Glomerular visceral epithelial cell (primary cell): ENCODE measurements around the gene GRIA4.

Experiments
- DNase-seq: peaks from one replicate; pipeline ENCODE4 v3.0.0-alpha.2; 2016; ENCODE audit errors: extremely low spot score

GRIA4 gene

GRCh38 chr11:105609832-105610781, at the start of gene GRIA4:
TSS of gene GRIA4 (plus strand) at chr11:105610073. CDS start at chr11:105610998, 925 bp downstream.
- peak; percentile 50 for DNase-seq

GRCh38 chr11:105573091-105573490, 36.8 kb upstream of the GRIA4 start:
- no peak for DNase-seq

DNA sequence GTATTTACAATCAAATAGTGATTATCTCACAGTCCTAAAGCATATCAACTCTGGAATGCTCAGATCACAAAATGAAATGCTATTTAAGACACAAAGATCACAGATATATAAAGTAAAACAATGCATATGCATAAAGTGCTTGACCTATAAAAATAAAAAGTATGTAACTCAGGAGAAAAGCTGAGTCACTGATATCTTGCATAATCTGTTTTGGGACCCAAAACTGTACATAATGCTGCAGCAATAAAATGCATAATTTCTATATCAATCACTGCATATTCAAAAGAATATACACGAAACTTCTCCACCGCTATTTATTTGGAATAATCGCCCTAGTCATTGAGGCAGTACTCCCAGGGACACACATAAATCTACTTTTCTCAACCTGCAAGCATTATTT, 34.9 kb upstream of the GRIA4 start:
- no peak for DNase-seq

- no peak for DNase-seq
Observed at GRCh38 chr11:105577641-105578040, 32.2 kb upstream of the GRIA4 start.

DNA sequence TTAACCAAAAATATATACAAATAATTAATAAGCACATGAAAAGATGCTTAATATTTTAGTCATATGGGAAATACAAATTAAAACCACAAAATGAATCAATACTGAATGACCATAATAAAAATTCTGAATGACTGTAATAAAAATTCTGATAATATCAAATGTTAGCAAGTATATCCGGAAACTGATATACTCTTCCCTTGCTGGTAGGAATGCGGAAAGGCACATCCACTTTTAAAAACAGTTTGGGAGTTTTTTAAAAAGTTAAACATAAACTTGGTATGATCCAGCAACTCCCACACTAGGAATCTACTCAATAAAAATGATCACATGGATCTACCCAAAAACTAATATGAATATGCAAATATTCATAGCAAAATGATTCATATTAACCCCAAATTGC, 30.8 kb upstream of the GRIA4 start:
- no peak for DNase-seq

- peak; percentile 6 for DNase-seq
Observed at GRCh38 chr11:105582497-105582896, 27.4 kb upstream of the GRIA4 start.

DNA sequence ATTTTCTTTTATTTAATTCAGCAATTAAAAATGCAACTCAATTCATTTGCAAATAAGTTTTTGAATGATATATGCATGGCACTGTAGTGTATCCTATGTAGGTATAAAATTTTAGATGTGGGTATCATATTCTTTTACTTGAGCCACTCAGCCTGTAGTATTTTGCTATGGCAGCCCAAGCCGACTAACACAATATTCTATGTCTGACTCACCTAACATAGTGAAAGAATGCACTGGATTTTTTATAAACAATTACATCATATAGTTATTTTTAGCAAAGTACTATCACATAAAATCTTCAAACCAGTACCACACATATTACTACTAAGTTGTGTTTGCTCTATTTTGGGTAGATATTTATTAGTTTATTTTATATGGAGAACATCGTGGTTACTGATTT, 21.9 kb upstream of the GRIA4 start:
- DNase-seq: peak; percentile 48

GRCh38 chr11:105589346-105589745, 20.5 kb upstream of the GRIA4 start:
- peak; percentile 28 for DNase-seq

DNA sequence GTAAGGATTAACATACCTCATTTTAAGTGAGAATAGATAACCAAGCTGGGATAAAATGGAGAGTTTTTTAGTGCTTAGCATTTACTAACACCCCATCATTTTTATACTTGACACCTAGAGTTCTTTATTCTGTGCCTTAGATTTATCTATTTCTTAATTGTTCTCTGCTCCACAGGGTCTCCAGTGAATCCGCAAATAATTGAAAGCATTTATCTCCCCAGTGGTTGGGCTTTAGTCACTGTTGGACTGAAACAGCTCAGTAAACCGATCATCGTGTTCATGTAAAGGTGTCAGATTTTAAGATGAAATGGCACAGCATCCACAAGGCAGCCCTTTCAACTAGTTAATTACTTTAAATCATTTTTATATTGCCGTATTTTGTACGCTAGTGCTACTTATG, 17.8 kb upstream of the GRIA4 start:
- DNase-seq: no peak

- DNase-seq: no peak
Observed at GRCh38 chr11:105598371-105598770, 11.5 kb upstream of the GRIA4 start.

DNA sequence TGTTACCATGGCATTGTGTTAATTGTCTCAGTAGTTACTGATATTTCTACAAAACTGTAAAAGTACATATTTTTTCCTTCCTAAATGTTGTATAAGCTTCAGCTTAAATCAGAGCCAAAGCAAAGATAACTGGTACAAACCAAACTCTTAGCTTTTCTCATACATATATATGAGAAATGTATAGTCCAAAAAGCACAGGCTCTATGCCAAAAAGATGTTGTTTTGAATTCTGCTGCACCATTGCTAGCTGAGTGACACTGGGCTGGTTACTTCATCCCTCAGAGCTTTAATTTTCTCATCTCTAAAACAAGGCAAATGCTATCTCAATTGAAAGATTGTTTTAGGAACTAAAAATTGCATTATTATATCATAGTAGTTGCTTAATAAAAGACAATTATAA, 6.7 kb upstream of the GRIA4 start:
- no peak for DNase-seq

GRCh38 chr11:105609341-105609781, 512 bp upstream of the GRIA4 start:
- peak; percentile 19 for DNase-seq

DNA sequence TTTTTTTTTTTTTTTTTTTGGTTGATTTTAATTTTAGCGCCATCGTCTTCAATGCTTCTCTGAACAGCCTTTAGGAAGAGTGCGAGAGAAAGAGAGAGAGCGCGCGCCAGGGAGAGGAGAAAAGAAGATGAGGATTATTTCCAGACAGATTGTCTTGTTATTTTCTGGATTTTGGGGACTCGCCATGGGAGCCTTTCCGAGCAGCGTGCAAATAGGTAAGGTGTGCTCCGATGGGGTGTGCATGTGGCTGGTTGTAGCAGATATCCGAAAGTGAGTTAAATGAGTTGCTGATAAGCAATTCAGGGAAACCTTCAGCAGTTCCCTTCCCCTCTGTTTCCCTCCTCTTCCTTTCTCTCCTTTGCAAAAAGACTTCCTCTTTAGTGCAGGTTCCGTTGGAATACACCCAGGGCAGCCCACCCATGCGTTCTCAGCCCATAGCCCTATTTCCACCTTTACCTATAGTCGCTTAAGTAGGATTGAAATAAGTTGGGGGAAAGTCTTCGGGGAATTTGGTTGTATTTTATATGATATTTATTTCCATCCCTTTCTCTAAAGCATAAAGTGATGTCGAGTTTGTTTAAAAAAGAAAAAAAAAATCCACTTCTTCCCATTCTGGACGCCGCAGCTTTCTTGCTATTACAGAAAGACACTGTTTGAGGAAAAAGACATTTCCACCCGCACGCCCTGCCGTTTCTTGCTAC, 1.1 kb downstream of the GRIA4 start:
- DNase-seq: no peak

DNA sequence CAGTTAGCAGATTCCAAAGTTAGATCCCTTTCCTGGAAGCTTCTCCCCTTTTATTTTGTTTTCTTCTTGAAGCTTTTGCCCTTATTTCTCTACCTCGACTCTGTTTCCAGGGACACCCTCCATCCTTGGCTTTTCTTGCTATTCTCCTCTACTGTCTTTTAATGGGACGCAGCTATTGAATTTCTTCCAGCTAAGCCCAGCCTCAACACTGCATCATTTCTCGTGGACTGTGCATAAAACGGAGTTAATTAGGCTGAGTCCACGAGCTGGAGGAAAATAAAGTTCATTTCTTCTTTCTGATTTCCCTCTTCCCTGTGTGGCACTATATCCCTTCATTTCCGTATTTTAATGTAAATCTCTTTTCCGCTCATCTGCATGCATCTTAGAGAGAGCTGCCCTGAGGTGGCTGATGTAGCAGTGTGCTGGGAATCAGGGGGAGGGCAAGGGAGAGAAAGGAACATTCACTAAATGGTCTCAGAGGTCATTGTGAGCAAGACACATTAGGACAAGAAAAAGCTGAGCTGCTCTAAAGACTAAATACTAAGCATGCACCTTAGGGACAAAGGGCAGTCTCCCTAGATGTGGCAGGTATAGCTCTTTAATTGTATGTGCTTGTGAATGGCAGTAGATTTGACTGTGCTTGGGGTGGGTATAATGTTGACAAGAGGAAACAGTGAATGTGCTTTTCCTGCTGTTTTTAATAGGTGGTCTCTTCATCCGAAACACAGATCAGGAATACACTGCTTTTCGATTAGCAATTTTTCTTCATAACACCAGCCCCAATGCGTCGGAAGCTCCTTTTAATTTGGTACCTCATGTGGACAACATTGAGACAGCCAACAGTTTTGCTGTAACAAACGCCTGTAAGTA, 1.9 kb downstream of the GRIA4 start:
- DNase-seq: no peak

GRCh38 chr11:105612771-105613170, 2.9 kb downstream of the GRIA4 start:
- no peak for DNase-seq

DNA sequence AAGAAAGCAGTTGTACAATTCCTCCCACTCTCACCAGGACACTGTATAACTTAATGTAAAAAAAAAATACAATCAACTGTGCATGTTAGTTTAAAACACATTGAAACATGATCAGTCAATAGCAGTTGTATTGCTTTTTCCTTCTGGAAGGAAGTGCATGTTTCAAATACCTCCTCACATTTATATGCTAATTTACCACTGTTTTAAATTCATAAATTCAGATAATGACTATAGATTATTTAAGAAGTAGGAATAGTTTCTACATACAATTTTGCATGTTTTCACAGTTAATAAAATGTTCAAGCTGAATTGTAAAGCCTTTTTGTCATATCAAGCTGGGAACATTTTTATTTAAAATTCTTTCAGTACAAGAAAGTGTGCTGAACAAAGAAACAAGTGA, 3.3 kb downstream of the GRIA4 start:
- DNase-seq: no peak

DNA sequence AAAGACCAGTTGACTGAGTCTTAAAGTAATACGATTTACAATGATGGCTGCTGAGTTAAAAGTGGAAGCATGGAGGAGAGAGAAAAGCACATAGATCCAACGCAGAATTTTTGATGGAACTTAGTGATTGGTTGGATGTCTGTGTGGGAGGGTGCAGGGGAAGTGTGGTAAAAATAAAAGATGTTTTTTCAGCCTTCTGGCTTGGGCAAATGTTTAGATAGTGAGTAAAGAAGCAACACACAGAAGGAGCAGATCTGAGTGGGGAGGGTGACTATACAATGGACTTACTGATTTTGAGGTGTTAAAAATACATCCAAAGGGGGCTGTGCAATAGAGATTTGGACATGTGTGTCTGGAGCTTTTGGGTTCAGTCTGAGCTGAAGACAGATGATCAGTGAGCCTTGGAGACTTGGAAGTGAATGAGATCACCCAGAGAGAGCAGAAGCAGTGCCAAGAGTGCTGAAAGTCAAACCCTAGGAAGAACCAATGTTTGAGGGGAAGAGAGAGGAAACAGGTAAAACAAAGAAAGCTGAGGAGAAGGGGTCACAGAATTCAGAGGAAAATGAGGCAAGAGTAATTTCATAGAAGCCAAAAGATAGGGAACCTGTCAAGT, 8.6 kb downstream of the GRIA4 start:
- no peak for DNase-seq

- DNase-seq: no peak
Observed at GRCh38 chr11:105619556-105619955, 9.7 kb downstream of the GRIA4 start.

DNA sequence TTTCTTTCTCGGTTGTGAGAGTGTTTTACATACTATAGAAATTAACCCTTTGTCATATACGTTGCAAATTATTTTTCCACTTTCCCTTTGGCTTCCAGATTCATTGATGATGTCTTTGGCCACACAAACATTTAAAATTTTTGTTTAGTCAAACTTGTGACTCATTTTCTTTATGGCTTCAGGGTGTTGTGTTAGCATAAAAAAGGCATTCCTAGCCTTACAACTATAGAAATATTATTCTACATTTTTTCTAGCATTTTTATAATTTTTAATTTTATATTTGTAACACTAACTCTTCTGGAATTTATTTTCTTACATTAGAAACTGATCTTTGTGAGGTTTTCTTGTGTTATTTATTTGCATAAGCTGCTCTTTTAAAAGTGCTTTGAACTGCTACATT, 12.1 kb downstream of the GRIA4 start:
- DNase-seq: no peak

DNA sequence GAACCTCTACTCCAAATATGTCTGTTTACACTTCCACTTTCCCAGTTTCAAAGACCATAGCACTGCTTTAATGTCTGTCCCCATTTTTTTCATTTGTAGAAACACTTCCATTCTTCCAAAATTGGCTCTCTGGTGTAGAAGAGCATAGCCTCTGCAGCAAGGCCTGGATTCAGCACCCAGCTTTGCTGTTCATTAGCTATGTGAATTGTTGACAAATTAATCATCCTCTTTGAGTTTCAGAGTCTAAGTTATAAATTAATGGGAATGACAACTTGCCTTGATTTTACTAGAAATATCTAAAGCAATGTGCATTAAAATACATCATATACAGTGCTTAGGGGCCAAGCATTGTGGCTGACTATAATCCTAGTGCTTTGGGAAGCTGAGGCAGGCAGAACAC, 22.4 kb downstream of the GRIA4 start:
- DNase-seq: no peak

DNA sequence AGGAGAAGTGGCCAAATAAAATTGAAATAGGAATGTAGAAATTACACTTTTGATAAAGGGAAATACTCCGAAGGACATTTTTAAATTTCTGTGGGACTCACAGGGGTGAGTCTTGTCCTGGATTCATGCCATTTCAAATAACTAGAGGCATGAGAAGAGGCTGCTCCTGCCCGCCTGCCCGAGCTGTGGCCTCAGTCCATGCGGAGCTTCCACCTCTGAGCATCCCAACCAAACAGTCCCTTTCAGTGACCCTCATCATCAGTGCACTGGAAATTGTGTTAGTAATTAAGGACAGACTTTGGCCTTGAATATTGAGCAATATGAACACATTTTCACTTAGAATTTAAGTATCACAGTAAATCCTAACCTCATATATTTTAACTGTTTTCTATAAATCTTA, 25.6 kb downstream of the GRIA4 start:
- DNase-seq: no peak

GRCh38 chr11:105636496-105636895, 26.6 kb downstream of the GRIA4 start:
- DNase-seq: no peak
